Stimulated activated naive CD8-positive, alpha-beta T cell treated with anti-CD3 and anti-CD28 coated beads, Interleukin-15, Interleukin-2, amounts not matched to agents 100 U/mL and 50 U/mL, for 24 hours (primary cell): ENCODE data around the gene FMN1.

Experiments
- ATAC-seq: fragments of 150-1000 bp; cut with Tn5 transposase; one replicate; pipeline ENCODE4 v1.10.0; 2021
- DNase-seq: peaks from one replicate; pipeline ENCODE4 v3.0.0; 2021

The FMN1 gene

DNA sequence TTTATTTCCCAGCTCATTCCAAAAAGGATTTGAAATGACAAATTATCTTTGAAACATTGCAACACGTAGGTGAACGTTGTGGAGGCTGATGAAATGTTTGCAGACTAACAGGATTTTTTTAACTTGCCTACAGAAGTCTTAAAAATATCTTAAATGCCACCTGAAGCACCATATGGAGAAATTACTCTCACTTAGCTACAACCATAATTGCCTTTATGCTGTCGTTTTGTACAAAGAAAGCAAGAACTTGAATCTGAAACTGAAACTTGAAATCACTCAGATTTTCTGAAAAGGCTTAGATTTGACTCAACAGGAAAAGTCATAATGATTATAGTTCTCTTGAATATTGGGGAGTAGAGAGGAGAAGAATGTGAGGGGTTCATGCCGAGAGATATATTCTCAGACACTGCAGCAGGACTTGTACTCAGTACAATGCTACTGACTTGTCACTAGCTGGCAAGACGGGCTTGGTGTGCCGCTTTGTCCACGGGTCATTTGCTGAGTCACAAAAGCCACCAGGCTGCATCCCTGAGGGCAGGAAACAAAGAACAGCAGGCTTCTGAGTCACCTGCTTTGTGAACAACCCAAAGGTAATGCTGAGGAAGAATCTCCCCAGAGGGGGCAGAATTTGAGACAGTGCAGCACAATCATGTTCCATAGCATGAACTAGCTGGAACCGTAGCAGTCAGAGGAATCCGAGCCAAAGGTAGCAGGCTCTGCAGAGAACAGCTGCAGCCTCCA lies 7.1 kb upstream of the FMN1 start:
- peak; percentile 58 for DNase-seq
- ATAC-seq = peak; percentile 97

DNA sequence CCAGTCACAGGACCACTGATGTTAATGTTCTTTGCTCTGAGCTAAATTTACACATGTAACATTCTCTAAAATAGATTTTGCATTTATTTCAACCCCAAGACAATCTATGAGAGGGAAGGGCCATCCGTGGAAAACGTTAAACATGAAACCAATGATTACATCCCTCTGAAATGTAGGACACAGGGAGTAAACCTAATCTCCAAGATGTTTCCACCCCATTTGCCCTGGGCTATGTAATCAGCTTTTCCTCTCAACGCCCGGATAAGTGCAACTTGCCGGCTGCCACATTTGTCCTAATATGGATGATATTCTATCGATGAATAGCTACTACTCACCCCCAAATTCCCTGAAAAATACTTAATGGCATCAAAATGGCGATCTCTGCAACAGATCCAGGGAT lies 6.4 kb upstream of the FMN1 start:
- DNase-seq (no peak), ATAC-seq (no peak)

DNA sequence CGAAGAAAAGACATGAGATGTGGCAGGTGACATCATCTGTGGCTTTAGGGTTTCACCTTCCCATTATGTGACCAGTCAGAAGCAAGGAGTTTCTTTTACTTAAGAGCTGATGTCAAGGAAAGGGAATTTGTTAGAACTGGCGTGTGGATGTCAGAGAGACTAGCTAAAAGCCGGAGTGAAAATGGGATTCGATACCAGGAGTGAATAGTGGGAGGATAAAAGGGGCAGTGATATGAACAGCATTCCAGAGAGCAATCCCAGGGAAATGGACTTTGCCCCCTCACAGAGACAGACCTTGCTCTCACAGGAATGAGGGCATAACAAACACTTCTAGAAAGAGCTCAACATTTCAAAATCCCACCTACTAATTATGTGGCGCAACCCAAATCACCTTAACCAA lies 5.9 kb upstream of the FMN1 start:
- DNase-seq (no peak), ATAC-seq (no peak)

DNA sequence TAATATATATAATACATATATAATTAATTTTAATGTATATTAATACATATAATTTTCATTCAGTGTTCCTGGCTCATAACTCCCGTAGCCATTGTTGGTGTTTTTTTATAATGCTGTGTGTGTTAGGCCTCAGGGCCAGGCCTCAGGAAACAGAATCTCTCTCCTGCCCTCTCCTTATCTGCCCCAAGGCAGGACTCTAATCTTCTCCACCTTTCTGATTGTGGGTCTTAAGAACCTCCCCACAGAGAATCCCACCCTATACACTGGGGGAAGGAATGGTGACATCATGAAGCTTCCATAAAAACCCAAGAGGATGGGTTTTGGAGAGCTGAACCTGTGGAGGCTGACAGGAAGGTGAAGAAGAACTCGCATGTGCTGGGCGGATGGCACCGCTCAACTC lies 4.0 kb upstream of the FMN1 start:
- DNase-seq = no peak

DNA sequence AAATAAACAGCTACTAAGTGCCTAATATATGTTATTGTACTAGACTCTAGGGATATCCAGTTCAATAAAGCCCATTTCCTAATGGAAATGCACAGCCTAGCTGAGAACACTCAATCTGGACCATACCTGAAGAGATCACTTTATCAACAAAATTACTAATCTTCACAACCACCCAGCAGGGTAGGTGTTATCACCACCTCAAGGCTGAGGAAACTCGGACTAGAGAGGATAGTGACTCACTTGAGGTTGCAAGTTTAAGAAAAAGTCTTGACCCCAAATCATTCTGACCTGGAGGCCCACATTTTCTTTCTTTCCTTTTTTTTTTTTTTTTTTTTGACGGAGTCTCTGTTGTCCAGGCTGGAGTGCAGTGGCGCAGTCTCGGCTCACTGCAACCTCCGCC lies 3.1 kb upstream of the FMN1 start:
- ATAC-seq = no peak
- no peak for DNase-seq

More for the DNA sequence above, 4.0 kb upstream of the FMN1 start:
- ATAC-seq = no peak

DNA sequence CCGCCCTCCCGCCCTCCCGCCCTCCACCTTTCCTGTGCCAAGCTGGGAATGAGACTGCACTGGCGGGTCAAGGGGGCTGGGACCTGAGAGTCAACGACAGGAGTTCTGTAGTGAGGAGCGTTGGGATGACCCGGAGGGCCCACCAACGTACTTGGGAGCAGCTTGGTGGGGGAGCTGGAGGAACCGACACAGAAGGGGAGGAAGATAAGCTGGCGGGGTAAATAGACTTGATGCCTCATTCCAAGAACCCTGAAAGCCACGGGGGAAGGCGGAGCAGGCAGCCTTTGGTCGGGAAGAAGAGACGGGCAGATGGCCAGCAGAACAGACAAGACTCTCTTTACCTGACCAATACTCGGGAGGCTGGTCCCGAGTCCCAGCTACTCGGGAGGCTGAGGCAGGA lies 277 bp downstream of the FMN1 start:
- ATAC-seq (no peak), DNase-seq (no peak)

DNA sequence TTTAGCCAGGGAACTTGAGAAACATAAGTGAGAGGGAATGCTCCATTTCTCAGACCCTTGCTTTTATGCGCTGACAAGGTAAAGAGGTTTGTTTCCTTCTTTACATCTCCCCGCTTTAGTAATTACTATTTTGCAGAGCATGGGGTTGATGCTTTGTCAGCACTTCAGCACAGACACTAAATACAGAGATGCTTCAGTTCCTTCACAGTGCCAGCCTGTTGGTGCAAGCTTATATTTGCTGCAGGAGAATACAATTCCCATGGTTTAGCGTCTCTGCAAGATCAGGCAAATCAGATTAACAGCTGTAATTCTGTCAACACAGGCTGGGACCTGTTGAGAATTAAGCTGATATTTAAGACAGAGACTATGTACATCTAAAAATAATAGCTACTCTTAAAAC lies 2.9 kb downstream of the FMN1 start:
- DNase-seq (no peak), ATAC-seq (no peak)

DNA sequence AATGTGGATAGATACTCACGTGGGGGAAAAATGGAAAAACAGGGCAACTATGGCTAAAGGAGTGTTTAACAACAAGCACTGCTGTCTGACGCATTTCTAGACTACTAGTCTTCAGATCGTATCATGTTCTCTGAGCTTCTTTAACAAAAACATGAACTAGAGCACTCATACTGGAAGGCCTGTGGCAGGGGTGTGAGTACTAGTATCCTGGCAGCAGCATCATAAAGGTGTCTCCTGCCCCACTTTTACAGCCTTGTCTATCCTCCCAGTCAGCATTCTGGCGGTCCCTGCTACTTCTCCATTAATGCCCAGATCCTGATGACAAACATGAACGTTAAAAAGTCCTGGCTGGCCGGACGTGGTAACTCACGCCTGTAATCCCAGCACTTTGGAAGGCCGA lies 4.0 kb downstream of the FMN1 start:
- ATAC-seq = peak; percentile 29
- DNase-seq = no peak

DNA sequence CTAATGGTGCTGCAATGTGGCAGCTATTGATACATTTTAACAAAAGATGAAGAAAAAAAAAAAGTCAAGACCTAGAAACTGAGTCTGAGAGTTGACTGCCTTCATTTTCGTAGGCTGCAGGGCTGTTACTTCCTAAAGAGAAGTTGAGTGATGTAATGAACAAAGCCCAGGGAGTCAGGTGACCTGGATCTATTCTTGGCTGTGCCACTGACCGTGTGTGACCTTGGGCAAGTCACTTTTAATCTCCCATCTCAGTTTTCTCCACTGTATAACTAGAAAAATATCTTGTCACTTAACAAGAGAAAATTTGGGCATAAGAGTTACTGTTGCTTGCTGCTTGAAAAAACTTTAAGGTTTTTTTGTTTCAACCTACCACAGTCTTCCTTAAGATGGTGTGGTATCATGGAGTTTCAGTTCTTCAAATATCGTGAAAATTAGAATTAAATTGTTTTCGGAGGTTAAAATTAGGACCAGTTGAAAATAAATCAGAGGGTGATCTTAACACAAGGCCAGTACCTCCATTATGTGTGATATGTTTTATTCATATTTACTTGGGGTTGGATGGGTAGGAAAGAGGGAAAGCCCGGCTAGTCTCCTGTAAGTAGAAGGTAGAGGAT lies 5.8 kb downstream of the FMN1 start:
- no peak for ATAC-seq
- DNase-seq = no peak

DNA sequence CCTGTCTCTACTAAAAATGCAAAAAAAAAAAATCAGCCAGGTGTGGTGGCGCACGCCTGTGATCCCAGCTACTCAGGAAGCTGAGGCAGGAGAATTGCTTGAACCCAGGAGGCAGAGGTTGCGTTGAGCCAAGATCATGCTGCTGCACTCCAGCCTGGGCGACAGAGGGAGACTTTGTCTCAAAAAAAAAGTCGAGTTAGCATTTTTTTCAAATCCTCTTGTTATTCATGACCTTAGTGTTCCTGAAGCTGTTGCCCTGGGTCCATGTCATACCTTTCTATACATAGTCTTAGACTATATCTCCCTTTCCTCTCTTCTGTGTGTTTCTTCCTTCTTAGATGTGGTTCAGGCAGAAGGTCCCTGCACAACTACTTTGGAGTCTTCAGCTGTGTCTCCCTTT lies 6.4 kb downstream of the FMN1 start:
- ATAC-seq (no peak), DNase-seq (no peak)

DNA sequence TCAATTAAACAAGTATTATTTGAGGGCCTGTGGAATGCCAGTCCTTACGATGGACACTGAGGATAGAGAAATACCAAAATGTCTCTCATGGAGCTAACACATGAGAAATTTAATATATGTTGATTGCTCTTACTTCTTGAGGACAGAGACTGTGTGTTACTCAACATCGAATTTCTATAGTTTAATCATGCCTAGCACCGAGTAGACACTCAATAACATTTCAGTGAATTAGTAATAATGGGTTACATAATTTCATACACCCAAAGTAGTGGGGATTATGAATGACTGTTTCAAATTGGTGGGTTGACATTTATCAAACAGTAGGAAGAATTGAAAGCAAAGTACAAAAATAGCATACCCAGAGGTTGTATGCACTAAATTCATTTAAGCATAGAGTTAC lies 11.2 kb downstream of the FMN1 start:
- ATAC-seq = no peak

DNA sequence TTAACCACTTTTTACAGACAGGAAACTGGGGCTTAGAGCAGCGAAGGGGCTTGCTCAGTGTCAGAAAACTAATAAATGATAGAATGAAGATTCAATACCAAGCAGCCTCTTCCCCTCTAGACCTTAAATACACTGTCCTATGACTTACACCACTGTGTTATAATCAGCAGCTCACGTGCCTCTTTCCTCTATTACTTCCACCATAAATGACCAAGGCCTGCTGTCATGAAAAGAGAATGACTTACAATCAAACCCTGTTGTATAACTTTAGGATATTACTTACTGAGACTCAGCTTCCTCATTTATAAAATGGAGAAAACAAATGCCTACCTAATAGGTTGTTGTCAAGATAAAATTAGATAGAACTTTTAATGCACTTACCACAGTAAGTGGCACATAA lies 11.6 kb downstream of the FMN1 start:
- DNase-seq = no peak
- no peak for ATAC-seq

More for the DNA sequence above, 11.2 kb downstream of the FMN1 start:
- no peak for DNase-seq

DNA sequence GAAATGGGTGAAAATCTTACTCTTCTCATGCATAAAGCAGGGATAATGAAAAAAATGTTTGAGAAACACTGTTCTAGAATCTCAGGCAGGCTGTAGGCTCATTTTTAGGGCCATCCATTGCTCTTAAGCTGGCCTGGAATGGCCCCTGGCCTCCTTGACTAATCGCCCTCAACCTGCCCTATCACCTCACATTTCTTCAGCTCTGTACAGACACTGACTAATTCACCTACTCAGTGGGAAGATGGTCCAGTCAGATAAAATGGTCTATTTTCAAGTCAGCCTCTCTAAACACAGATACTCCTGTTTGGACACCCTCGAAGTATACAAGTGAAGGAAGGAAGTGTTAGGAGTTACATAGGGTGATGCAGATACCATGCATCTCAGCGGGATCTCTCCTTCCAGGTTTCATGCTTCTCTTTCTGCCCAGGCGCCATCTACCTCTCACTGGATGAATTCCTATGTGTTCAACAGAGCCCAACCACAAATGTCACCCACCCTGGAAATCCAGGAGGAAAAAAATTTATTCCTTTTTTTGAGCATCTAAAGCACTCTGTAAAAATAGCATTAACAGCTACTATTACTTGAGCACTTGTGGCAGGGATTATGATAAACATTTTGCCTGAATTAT lies 12.1 kb downstream of the FMN1 start:
- no peak for ATAC-seq

DNA sequence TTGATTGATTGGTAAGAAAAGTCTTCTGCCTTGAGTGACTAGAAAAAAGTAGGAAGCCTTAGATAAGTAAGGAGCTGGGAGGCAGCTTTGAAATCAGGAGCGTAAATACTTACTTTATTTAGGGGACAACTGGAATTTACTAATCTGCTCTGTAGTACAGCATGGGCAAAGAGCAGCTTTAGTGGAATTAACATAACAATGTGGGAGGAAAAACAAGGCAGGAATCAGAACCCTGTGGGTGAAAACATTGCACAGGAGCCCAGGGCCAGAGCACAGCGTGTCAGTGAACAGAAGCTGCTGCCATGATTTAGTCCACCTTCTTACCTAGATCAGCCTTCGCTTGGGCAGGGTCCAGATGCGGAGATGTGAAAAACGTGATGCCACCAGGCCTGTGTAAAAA lies 14.6 kb downstream of the FMN1 start:
- ATAC-seq (no peak), DNase-seq (no peak)

More for the DNA sequence above, 12.1 kb downstream of the FMN1 start:
- DNase-seq = no peak

DNA sequence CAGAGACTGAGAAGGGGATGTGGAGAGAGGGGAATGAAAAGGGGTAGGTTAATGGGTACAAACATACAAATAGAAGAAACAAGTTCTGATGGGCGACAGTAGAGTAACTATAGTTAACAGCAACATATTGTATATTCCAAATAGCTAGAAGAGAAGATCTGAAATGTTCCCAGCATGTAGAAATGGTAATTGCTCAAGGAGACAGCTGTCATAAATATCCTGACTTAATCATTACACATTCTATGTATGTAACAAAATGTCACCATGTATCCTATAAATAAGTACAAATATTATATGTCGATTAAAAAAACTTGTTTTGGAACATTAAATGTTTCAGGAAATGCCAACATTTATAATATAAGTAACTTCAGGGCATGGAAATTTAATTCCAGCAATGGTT lies 23.3 kb downstream of the FMN1 start:
- no peak for ATAC-seq

DNA sequence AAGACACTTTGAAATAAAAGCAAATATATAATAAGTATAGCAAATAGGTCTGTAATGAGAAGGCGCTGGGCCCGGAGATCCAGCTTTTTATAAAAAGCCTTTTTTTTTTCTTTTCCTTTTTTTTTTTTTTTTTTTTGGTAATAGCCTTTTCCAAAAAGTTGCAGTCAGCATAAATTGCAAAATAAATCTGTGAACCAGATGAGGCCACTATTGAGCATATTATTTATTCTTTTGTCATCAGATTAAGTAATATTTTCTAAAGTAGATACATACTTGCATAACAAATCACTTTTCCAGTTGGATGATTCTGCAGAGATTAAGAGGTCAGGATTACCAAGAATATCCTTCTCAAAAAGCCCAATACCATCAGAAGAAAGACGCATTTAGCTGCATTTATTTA lies 24.9 kb downstream of the FMN1 start:
- no peak for ATAC-seq
- no peak for DNase-seq

More for the DNA sequence above, 23.3 kb downstream of the FMN1 start:
- no peak for DNase-seq

DNA sequence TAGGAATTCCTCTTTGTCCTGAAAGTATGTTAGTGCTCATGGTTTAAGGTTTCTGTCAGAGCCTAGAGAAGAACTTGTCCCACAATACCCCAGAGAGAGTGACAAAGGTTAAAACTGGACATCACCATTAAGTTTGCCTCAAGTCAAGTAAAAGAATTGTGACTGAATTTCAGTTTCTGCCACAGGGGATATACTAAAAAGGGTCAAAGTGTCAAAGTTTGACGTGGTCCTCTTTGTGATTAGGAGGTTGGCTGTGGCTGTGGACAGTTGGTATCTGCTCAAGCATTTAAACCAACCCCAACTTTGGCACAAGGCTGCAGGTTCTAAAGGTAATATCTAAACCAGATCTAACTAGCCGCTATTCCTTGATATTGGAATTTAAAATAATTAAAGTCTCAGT lies 26.1 kb downstream of the FMN1 start:
- DNase-seq (no peak), ATAC-seq (no peak)

DNA sequence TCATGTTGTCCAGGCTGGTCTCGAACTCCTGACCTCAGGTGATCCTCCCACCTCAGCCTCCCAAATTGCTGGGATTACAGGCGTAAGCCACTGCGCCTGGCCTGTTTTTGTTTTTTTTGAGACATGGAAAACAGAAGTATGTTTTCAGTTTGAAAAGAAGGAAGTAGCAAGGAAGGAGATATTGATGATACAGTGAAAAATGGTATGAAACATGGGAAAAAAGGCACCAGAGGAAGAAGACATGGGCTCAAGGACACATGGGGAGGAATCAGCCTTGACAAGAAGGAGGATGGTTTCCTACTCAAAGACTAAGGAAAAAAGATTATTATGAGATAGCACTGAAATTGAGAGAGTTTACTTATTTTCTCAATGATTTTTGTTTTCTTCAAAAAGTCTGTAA lies 30.7 kb downstream of the FMN1 start:
- no peak for ATAC-seq
- no peak for DNase-seq

DNA sequence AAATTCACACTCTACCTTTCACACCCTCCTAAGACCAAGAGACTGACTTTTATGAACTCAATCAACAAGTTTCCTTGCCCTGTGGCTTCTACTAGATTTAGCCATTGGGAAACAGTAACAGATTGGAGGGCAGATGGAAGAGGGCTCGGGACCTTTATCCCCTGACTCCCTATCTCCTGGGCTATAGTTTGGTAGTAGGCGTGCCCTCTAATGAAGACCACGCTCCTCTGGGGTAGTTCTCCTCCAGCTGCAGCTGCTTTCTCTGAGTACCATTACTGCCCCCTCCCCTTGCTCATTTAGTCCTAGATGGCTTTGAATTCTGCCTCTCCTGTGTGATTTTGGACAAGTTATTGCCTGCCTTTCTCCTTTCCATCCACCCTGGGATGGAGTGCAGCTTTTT lies 33.3 kb downstream of the FMN1 start:
- ATAC-seq = no peak
- DNase-seq = no peak

DNA sequence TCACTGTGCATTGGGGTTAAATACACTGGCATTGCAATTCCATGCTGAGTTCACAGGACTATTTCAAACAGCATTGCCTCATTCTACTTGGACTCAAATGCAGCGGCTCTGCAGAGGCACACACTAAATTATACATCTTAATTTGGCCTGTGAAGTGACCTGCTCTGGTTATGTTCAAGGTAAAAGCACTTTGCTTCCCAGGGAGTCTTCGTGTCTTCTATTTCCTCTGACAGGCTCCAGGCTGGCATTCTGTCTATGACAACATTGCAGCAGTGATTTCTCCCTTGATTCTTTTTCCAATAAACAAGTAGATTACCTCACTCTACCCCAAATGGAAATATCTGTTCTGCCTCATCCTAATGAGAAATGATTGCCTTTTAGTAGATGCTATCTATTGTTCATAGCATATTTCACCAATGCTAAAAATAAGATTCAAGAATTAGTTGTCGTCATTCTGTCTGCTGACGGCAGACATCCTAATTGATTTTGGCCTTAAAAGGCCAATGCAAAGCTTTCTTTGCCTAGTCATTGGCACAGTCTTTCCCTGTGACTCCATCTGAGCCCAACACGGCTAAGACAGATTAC lies 33.8 kb downstream of the FMN1 start:
- no peak for DNase-seq
- no peak for ATAC-seq

DNA sequence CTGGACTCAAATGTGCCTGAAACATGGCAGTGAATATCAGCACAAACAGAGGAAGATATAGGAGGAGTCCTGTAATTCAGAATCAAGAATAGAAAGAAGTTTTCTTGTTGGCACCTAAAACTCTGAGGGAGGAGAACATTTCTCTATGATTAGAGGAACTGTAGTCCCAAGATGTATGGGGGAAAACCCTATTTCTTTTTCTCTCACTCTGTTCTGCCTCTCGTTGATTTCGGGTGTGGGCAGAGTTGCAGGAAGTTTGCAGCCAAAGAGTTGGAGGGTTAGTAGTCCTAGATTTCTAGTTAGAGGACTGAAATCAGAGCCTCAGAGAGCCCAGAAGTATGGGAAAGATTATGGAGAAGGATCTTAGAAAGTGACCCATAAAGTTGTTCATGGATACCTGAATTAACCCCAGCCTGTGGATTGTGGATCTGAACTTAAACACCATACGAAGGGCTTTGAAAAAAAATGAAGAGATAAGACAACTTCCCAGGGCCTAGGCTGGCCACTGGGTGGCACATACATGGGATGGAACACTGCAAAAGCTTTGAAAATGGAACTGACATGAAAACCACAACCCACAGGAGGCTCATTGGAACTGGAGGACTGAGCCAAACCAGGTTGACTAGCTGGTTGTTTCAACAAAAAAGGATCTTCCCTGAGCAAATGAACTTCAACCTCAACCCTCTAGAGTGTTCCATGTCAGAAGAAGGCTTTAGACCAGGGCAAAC lies 34.6 kb downstream of the FMN1 start:
- DNase-seq (no peak), ATAC-seq (peak; percentile 28)

DNA sequence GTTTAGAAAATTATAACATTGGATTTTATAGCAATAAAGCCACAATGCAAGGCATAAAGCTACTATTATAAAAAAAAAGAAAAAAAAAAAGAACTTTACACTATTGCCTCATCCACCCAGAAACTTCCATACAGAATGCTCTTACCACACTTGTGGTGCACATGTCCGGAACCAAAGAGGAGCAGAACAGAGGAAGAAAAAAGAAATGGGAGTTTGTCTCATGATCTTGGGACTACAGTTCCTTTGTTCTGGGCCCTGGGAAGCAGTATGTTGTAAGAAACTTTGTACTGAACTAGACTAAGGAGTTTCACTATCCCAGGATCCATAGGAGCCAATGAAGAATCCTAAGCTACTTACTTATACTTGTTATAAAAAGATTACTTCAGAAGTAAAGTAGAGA lies 36.1 kb downstream of the FMN1 start:
- ATAC-seq (no peak), DNase-seq (no peak)
